GM12878 (cell line): ENCODE results near the gene CACNA1I.

Experiments used
- CREM ChIP-seq: IDR thresholded peaks from 2 replicates; pipeline ENCODE4 v1.6.1; 2014; ENCODE audit warnings: antibody characterized with exemption, low read depth
- ELK1 ChIP-seq: IDR thresholded peaks from 2 replicates; pipeline ENCODE4 v1.6.1; 2012; ENCODE audit warnings: low read depth, low read length, improper control_type of control experiment
- ETV6 ChIP-seq, 2 experiments: fragments of 450-650 bp in 1 of 2; IDR thresholded peaks in 1 of 2; conservative IDR thresholded peaks in 1 of 2; 2 replicates each; pipeline ENCODE4 v1.6.1; 2014; ENCODE audit warnings: antibody characterized with exemption in 1 of 2, borderline replicate concordance in 1 of 2, low read depth in 1 of 2, mild to moderate bottlenecking in 1 of 2, moderate library complexity in 1 of 2
- FOXK2 ChIP-seq: fragments of 450-650 bp; IDR thresholded peaks from 2 replicates; pipeline ENCODE4 v1.6.1; 2017; ENCODE audit warnings: mild to moderate bottlenecking, moderate library complexity
- JUND ChIP-seq: IDR thresholded peaks from 2 replicates; pipeline ENCODE4 v1.6.1; 2012; ENCODE audit warnings: low read depth, mild to moderate bottlenecking, low read length, improper control_type of control experiment, moderate library complexity
- POLR2A ChIP-seq: IDR thresholded peaks from 2 replicates; pipeline ENCODE4 v1.6.1; 2011; ENCODE audit warnings: low read depth, mild to moderate bottlenecking, low read length
- SMAD1 ChIP-seq: fragments of 450-650 bp; IDR thresholded peaks from 2 replicates; pipeline ENCODE4 v1.6.1; 2018; ENCODE audit warnings: mild to moderate bottlenecking, low read depth; ENCODE audit not compliant: partially characterized antibody
- ZNF687 ChIP-seq: fragments of 450-650 bp; IDR thresholded peaks from 2 replicates; pipeline ENCODE4 v1.6.1; 2017; ENCODE audit warnings: mild to moderate bottlenecking, moderate library complexity
- TF ChIP-seq, protein P1 (sequence below), 3 experiments: IDR thresholded peaks in 2 of 3; conservative IDR thresholded peaks in 1 of 3; 2 replicates each; pipeline ENCODE4 v1.5.1; 2011; ENCODE audit warnings: low read depth in 3 of 3, low read length in 3 of 3, mild to moderate bottlenecking in 3 of 3, control low read depth in 2 of 3, moderate library complexity in 2 of 3, inconsistent platforms in 1 of 3, mixed read lengths in 1 of 3; ENCODE audit not compliant: control insufficient read depth in 2 of 3, insufficient read depth in 1 of 3; ENCODE audit errors: extremely low read depth in 1 of 3
- TF ChIP-seq, protein P2 (sequence below): fragments of 450-650 bp; formaldehyde crosslinking; IDR thresholded peaks from 2 replicates; pipeline ENCODE4 v1.5.0; 2022; ENCODE audit warnings: mild to moderate bottlenecking, missing genetic modification characterization
- TF ChIP-seq, protein P3 (sequence below): IDR thresholded peaks from 2 replicates; pipeline ENCODE4 v1.6.1; 2012; ENCODE audit warnings: low read depth, low read length, improper control_type of control experiment

DNA sequence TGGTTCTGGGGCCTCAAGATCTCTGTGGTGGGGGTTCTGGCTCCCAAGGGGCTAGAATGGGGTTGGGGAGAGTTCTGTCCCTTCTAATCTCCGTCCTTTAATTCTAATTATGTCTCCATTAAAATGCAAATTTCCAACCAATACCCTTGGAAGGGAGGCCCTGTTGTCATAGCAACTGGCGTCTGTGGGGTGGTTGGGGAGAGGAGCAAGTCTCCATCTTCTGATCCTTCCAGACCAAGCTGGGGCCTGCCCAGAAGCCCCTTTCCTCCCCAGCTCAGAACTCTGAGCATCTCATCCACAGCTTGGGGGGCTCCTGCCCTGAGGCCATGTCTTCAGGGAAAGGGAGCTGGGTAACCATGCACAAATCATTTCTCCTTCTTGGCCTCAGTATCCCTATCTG, 32.6 kb upstream of the CACNA1I start:
- TF ChIP-seq, protein P1, sequence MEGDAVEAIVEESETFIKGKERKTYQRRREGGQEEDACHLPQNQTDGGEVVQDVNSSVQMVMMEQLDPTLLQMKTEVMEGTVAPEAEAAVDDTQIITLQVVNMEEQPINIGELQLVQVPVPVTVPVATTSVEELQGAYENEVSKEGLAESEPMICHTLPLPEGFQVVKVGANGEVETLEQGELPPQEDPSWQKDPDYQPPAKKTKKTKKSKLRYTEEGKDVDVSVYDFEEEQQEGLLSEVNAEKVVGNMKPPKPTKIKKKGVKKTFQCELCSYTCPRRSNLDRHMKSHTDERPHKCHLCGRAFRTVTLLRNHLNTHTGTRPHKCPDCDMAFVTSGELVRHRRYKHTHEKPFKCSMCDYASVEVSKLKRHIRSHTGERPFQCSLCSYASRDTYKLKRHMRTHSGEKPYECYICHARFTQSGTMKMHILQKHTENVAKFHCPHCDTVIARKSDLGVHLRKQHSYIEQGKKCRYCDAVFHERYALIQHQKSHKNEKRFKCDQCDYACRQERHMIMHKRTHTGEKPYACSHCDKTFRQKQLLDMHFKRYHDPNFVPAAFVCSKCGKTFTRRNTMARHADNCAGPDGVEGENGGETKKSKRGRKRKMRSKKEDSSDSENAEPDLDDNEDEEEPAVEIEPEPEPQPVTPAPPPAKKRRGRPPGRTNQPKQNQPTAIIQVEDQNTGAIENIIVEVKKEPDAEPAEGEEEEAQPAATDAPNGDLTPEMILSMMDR (IDR thresholded peaks at IDR 0.05 in 2 of 3, conservative IDR thresholded peaks at IDR 0.05 in 1 of 3; ENCODE audit: control insufficient read depth in 2 of 3, extremely low read depth in 1 of 3, insufficient read depth in 1 of 3, low read depth in 3 of 3, low read length in 3 of 3), result no peak
- TF ChIP-seq, protein P2, sequence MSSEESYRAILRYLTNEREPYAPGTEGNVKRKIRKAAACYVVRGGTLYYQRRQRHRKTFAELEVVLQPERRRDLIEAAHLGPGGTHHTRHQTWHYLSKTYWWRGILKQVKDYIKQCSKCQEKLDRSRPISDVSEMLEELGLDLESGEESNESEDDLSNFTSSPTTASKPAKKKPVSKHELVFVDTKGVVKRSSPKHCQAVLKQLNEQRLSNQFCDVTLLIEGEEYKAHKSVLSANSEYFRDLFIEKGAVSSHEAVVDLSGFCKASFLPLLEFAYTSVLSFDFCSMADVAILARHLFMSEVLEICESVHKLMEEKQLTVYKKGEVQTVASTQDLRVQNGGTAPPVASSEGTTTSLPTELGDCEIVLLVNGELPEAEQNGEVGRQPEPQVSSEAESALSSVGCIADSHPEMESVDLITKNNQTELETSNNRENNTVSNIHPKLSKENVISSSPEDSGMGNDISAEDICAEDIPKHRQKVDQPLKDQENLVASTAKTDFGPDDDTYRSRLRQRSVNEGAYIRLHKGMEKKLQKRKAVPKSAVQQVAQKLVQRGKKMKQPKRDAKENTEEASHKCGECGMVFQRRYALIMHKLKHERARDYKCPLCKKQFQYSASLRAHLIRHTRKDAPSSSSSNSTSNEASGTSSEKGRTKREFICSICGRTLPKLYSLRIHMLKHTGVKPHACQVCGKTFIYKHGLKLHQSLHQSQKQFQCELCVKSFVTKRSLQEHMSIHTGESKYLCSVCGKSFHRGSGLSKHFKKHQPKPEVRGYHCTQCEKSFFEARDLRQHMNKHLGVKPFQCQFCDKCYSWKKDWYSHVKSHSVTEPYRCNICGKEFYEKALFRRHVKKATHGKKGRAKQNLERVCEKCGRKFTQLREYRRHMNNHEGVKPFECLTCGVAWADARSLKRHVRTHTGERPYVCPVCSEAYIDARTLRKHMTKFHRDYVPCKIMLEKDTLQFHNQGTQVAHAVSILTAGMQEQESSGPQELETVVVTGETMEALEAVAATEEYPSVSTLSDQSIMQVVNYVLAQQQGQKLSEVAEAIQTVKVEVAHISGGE (CRISPR knock-in tag), result no peak
- TF ChIP-seq POLR2A (no peak), ELK1 (no peak), JUND (no peak), CREM (no peak), ZNF687 (no peak), ETV6 (conservative IDR thresholded peaks at IDR 0.05 in 1 of 2, IDR thresholded peaks at IDR 0.05 in 1 of 2; ENCODE audit: borderline replicate concordance in 1 of 2, low read depth in 1 of 2) (no peak), SMAD1 (no peak), FOXK2 (no peak)
- TF ChIP-seq, protein P3, sequence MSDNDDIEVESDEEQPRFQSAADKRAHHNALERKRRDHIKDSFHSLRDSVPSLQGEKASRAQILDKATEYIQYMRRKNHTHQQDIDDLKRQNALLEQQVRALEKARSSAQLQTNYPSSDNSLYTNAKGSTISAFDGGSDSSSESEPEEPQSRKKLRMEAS, result no peak
